NT2/D1 (cell line): ENCODE results near the gene EML1.

Experiments used
- DNase-seq: peaks from one replicate; pipeline ENCODE4 v3.0.0-alpha.2; 2011; ENCODE audit warnings: low read depth, low spot score
- H3K27me3 ChIP-seq: 2 replicates; pipeline ENCODE4 v1.6.0; 2011; ENCODE audit warnings: mild to moderate bottlenecking; ENCODE audit not compliant: insufficient read length, insufficient read depth
- H3K36me3 ChIP-seq: 2 replicates; pipeline ENCODE4 v1.6.1; 2011; ENCODE audit warnings: mild to moderate bottlenecking, low read length, mixed read lengths; ENCODE audit not compliant: insufficient read depth, insufficient read length
- H3K4me1 ChIP-seq: 2 replicates; pipeline ENCODE4 v1.5.1; 2011; ENCODE audit not compliant: insufficient read depth, insufficient read length
- H3K4me3 ChIP-seq: 2 replicates; pipeline ENCODE4 v1.5.1; 2011; ENCODE audit warnings: low read depth; ENCODE audit not compliant: insufficient read length
- H3K9ac ChIP-seq: 2 replicates; pipeline ENCODE4 v1.6.0; 2011; ENCODE audit warnings: low read depth; ENCODE audit not compliant: insufficient read length
- H3K9me3 ChIP-seq: 2 replicates; pipeline ENCODE4 v1.5.1; 2011; ENCODE audit warnings: mild to moderate bottlenecking, low read length; ENCODE audit not compliant: insufficient read depth
- SUZ12 ChIP-seq: IDR thresholded peaks from 2 replicates; pipeline ENCODE4 v1.6.1; 2011; ENCODE audit not compliant: insufficient read length, insufficient read depth; ENCODE audit errors: extremely low read depth
- YY1 ChIP-seq: IDR thresholded peaks from 2 replicates; pipeline ENCODE4 v1.6.1; 2011; ENCODE audit not compliant: insufficient read length, insufficient read depth
- ZNF274 ChIP-seq: IDR thresholded peaks from 2 replicates; pipeline ENCODE4 v1.6.1; 2011; ENCODE audit warnings: mild to moderate bottlenecking, low read depth, low read length

The EML1 gene

DNA sequence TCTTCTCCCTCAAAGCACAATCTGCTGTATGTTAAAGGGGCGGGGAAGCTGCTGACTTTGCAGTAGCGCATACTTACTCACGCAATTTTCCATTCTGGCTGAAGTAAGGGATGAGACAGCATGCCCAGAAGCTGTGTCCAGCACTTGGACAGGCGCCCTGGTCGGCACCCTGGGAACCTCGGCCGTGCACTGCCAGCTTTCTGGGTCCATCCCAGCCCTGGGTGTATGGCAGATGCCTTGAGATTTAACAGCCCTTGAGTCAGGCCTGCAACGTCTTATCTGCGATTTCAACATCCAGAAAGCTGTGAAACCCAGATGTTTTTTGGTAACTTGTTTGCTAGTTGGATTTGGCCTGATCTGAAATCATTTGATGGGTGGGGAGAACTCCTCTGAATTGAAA is 16.1 kb downstream of the EML1 start:
- TF ChIP-seq YY1 (no peak), ZNF274 (no peak), SUZ12 (no peak)
- Histone ChIP-seq H3K9ac (no peak overlapping the region), H3K4me1 (peaks cover 6% of the 10 kb centered on the region), H3K36me3 (peaks cover 4% of the 10 kb centered on the region), H3K9me3 (no peaks in the 10 kb centered on the region), H3K4me3 (no peak overlapping the region), H3K27me3 (no peaks in the 10 kb centered on the region)
- no peak for DNase-seq

- H3K4me3 ChIP-seq = no peak overlapping the region
- H3K4me1 ChIP-seq = peaks cover 6% of the 10 kb centered on the region
- TF ChIP-seq SUZ12 (no peak), ZNF274 (no peak), YY1 (no peak)
- peaks cover 4% of the 10 kb centered on the region for H3K36me3 ChIP-seq
- no peaks in the 10 kb centered on the region for H3K9me3 ChIP-seq
- no peak for DNase-seq
- no peaks in the 10 kb centered on the region for H3K27me3 ChIP-seq
- H3K9ac ChIP-seq = no peak overlapping the region
Observed at GRCh38 chr14:99809859-99810558, 16.8 kb downstream of the EML1 start.

DNA sequence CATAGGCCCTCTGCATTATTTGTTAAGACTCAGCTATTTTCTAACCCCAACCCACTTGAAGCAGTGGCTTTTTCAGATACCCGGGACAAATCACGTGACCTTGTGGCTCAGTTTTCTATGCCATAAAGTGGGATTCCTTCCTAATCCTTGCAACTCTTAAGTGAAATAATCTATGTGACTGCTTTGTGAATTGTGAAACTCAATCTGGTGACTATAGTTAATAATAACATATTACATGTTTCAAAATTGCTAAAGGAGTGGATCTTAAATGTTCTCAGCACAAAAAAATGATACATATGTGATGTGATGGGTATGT is 17.3 kb downstream of the EML1 start:
- H3K27me3 ChIP-seq = no peaks in the 10 kb centered on the region

DNA sequence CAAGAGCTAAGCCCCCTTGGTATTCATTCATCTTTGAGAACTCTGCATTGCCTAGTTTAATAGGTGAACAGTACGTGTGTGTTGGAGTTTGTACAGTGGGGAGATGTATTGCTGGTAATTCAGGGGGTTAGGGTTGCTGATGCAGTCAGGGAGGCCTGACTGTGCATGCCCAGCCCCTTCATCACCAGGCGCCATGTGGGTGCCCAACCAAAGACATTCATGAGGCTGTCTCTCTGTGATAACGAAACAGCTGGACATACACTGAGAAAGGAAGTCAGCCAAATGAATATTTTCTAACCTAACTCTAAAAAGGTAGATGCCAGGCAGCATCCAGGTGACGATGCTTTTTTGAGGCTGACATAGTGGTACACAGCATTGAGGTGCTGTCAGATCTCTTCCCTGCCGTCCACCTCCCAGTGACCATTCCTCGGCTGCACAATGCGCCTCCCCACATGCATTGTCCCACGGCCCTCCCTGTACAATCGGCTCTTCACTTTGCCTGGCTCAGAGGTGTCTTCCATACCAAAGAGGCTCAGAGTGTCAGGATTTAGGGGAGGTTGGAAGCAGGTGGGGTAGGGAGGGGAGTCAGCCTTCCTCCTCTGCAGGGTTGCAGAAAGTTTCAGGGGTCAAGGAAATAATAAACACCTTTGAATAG is 19.0 kb downstream of the EML1 start:
- H3K27me3 ChIP-seq = no peaks in the 10 kb centered on the region
- H3K9ac ChIP-seq = no peak overlapping the region
- no peak for DNase-seq
- peaks cover 4% of the 10 kb centered on the region for H3K36me3 ChIP-seq
- TF ChIP-seq SUZ12 (no peak), ZNF274 (no peak), YY1 (no peak)
- H3K9me3 ChIP-seq = no peaks in the 10 kb centered on the region
- H3K4me1 ChIP-seq = peaks cover 6% of the 10 kb centered on the region
- H3K4me3 ChIP-seq = no peak overlapping the region

More for the DNA sequence above, 17.3 kb downstream of the EML1 start:
- H3K9ac ChIP-seq = no peak overlapping the region
- H3K4me1 ChIP-seq = peaks cover 6% of the 10 kb centered on the region
- H3K36me3 ChIP-seq = peaks cover 4% of the 10 kb centered on the region
- no peaks in the 10 kb centered on the region for H3K9me3 ChIP-seq
- no peak for DNase-seq
- TF ChIP-seq SUZ12 = no peak
- TF ChIP-seq ZNF274 = no peak
- TF ChIP-seq YY1 = no peak
- no peak overlapping the region for H3K4me3 ChIP-seq

GRCh38 chr14:99812892-99813291 is 19.7 kb downstream of the EML1 start:
- Histone ChIP-seq H3K36me3 (peaks cover 4% of the 10 kb centered on the region), H3K9me3 (no peaks in the 10 kb centered on the region), H3K4me3 (no peak overlapping the region), H3K27me3 (no peaks in the 10 kb centered on the region), H3K4me1 (no peaks in the 10 kb centered on the region), H3K9ac (no peak overlapping the region)
- TF ChIP-seq SUZ12 = no peak
- no peak for TF ChIP-seq YY1
- no peak for TF ChIP-seq ZNF274
- no peak for DNase-seq

DNA sequence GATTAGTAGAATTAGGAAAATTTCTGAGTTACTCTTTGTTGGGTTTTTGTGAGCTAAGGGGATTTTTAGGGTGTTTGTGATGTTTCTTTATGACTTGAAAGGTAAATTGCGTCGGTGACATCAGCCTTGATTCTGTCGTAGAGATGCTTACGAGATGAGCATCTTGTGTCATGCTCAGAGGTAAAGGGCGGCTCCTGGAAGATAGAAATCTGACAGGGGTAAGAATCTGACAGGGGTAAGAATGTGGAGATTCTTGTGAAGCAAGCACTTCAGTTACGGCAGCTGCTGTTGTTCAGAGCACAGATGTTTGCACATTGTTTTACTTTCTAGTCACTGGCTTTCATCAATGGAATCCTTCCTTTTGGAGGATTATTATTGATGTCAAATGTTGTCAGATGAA is 22.5 kb downstream of the EML1 start:
- no peak for DNase-seq
- H3K36me3 ChIP-seq = no peaks in the 10 kb centered on the region
- no peak for TF ChIP-seq YY1
- TF ChIP-seq ZNF274 = no peak
- TF ChIP-seq SUZ12 = no peak
- no peaks in the 10 kb centered on the region for H3K4me1 ChIP-seq
- H3K27me3 ChIP-seq = no peaks in the 10 kb centered on the region
- H3K9ac ChIP-seq = no peak overlapping the region
- H3K4me3 ChIP-seq = no peak overlapping the region
- no peaks in the 10 kb centered on the region for H3K9me3 ChIP-seq

DNA sequence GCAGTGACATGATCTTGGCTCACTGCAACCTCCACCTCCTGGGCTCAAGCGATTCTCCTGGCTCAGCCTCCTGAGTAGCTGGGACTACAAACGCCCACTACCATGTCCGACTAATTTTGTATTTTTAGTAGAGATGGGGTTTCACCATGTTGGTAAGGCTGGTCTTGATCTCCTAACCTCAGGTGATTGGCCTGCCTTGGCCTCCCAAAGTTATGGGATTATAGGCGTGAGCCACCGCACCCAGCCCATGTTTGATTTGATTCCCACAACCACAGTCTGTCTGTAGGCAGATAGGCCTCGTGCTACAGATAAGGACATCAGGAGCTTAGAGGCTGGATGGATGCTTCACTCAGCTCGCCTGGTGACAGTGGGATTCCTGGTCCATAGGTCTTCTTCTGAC is 23.0 kb downstream of the EML1 start:
- H3K9me3 ChIP-seq = no peaks in the 10 kb centered on the region

More for the DNA sequence above, 23.0 kb downstream of the EML1 start:
- no peak for DNase-seq
- H3K9ac ChIP-seq = no peak overlapping the region
- no peaks in the 10 kb centered on the region for H3K36me3 ChIP-seq
- no peak overlapping the region for H3K4me3 ChIP-seq
- TF ChIP-seq YY1 (no peak), SUZ12 (no peak), ZNF274 (no peak)
- no peaks in the 10 kb centered on the region for H3K4me1 ChIP-seq
- H3K27me3 ChIP-seq = no peaks in the 10 kb centered on the region
